ENCODE results near the gene REV3L. TPM values are rescaled to one million over a fixed set of nuclear protein-coding genes. Genes with fewer than 3 reads are reported as not detected.

The REV3L gene
- total RNA-seq, 1 experiment from 2014 or later = 12.8 TPM

DNA sequence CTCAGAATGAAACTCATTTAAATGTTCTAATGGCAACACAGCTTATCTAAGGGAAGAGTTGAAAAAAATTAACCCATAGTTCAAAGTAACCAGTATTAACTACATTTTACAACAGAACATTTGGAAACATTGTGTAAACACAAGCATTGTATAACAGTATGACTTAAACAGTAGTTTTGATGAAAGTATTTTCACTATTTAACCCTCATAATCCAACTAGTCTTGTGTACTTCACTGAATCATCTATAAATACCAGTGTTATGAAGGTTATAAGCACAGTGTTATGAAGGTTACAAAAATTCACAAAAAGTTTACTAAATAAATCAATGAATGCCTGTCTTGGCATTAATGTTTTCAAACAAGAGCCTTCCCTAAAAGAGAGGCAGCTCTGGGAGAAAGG lies 66.5 kb downstream of the REV3L start:
- POLR2A ChIA-PET = no interaction called here

DNA sequence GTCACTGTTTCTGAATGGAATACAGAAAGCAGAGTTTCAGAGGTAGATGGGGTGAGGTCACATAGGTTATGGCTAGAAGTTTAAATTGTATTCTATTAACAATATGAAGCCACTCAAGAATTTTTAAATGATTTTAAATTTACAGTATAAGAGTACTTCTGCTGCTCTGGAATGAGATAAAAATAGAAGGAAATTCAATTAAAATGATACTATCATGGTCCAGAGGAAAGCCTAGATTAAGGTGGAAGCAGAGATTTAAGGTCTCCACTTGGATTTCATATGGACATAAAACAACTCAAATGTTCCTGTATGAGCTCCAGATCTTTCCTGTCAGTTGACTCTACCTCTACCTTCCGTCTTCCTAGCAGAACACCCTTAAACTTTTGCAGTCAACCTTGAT lies 68.6 kb downstream of the REV3L start:
- H3K27me3 ChIP-seq (ENCODE audit: insufficient read depth, low read length) = no peaks in the 10 kb centered on the region
- no peaks in the 10 kb centered on the region for H3K4me1 ChIP-seq (ENCODE audit: control insufficient read depth in 1 of 2, insufficient read depth in 2 of 2, low read length in 2 of 2)
- H4K20me1 ChIP-seq (ENCODE audit: insufficient read depth) = no peaks in the 10 kb centered on the region; the same call in 1 of the 2 replicates
- ATAC-seq (no peak), DNase-seq (ENCODE audit: low read depth, low spot score) (no peak)
- ChIA-PET CTCF (no interaction called here), POLR2A (no interaction called here), RAD21 (ENCODE audit: low non-redundant PET in 1 of 2, low total read pairs in 2 of 2, uncharacterized antibody in 2 of 2, unreplicated experiment in 2 of 2) (no interaction called here)
- intact Hi-C loops (cut with micrococcal nuclease) = no loop called here
- H3K36me3 ChIP-seq (ENCODE audit: control insufficient read depth in 1 of 2, insufficient read depth in 2 of 2, low read length in 2 of 2) = no peaks in the 10 kb centered on the region
- BruUV-seq (replicated peaks) = no TSS peak
- H3K4me3 ChIP-seq (replicated peaks in 1 of 2; ENCODE audit: low read depth in 1 of 2, low read length in 2 of 2) = no peak overlapping the region
- no peak overlapping the region for H2AFZ ChIP-seq (ENCODE audit: low read depth, low read length, poor library complexity, severe bottlenecking)
- H3K4me2 ChIP-seq (ENCODE audit: low read length) = no peak overlapping the region
- no peak for TF ChIP-seq RAD21 (IDR thresholded peaks at IDR 0.05; ENCODE audit: low read depth)
- TF ChIP-seq POLR2AphosphoS5 (IDR thresholded peaks at IDR 0.05; ENCODE audit: low read depth, low read length) = no peak
- no peak for TF ChIP-seq SP1 (IDR thresholded peaks at IDR 0.05; ENCODE audit: low read depth)
- no peak for TF ChIP-seq ZFX (IDR thresholded peaks at IDR 0.05)
- TF ChIP-seq TCF7L2 (IDR thresholded peaks at IDR 0.05; ENCODE audit: borderline replicate concordance, extremely low read depth, insufficient read depth, insufficient read length) = no peak
- no peaks in the 10 kb centered on the region for H3K9me3 ChIP-seq (ENCODE audit: control insufficient read depth in 1 of 2, insufficient read depth in 1 of 2, low read depth in 1 of 2, low read length in 2 of 2)
- H3K79me2 ChIP-seq (ENCODE audit: insufficient read depth, low read length) = peaks cover 23% of the 10 kb centered on the region
- no peaks in the 10 kb centered on the region for H3K9me2 ChIP-seq (ENCODE audit: insufficient read depth)
- no peak overlapping the region for H3K27ac ChIP-seq (ENCODE audit: low read depth, low read length)
- no peak overlapping the region for H3K9ac ChIP-seq (ENCODE audit: low read length)

More for the DNA sequence above, 66.5 kb downstream of the REV3L start:
- RAD21 ChIA-PET (ENCODE audit: low non-redundant PET in 1 of 2, low total read pairs in 2 of 2, uncharacterized antibody in 2 of 2, unreplicated experiment in 2 of 2) = no interaction called here
- H3K9me3 ChIP-seq (ENCODE audit: control insufficient read depth in 1 of 2, insufficient read depth in 1 of 2, low read depth in 1 of 2, low read length in 2 of 2) = no peaks in the 10 kb centered on the region
- BruUV-seq (replicated peaks) = no TSS peak
- H3K9ac ChIP-seq (ENCODE audit: low read length) = no peak overlapping the region
- no peak overlapping the region for H2AFZ ChIP-seq (ENCODE audit: low read depth, low read length, poor library complexity, severe bottlenecking)
- H3K27ac ChIP-seq (ENCODE audit: low read depth, low read length) = no peak overlapping the region
- no peak overlapping the region for H3K4me3 ChIP-seq (replicated peaks in 1 of 2; ENCODE audit: low read depth in 1 of 2, low read length in 2 of 2)
- H3K4me1 ChIP-seq (ENCODE audit: control insufficient read depth in 1 of 2, insufficient read depth in 2 of 2, low read length in 2 of 2) = no peaks in the 10 kb centered on the region
- H4K20me1 ChIP-seq (ENCODE audit: insufficient read depth) = no peaks in the 10 kb centered on the region; the same call in 1 of the 2 replicates
- CTCF ChIA-PET = no interaction called here
- H3K36me3 ChIP-seq (ENCODE audit: control insufficient read depth in 1 of 2, insufficient read depth in 2 of 2, low read length in 2 of 2) = no peaks in the 10 kb centered on the region
- ATAC-seq = no peak
- H3K79me2 ChIP-seq (ENCODE audit: insufficient read depth, low read length) = peaks cover 34% of the 10 kb centered on the region
- DNase-seq (ENCODE audit: low read depth, low spot score) = no peak
- H3K9me2 ChIP-seq (ENCODE audit: insufficient read depth) = no peaks in the 10 kb centered on the region
- no peak overlapping the region for H3K4me2 ChIP-seq (ENCODE audit: low read length)
- H3K27me3 ChIP-seq (ENCODE audit: insufficient read depth, low read length) = no peaks in the 10 kb centered on the region
- TF ChIP-seq ELF1 (IDR thresholded peaks at IDR 0.05; ENCODE audit: borderline replicate concordance, low read depth) = no peak
- no peak for TF ChIP-seq CBX3 (IDR thresholded peaks at IDR 0.05; ENCODE audit: low read depth)
- no peak for TF ChIP-seq ZNF274 (IDR thresholded peaks at IDR 0.05; ENCODE audit: low read depth, low read length)
- no peak for TF ChIP-seq CEBPB (IDR thresholded peaks at IDR 0.05; ENCODE audit: low read depth)
- no peak for TF ChIP-seq EGR1 (IDR thresholded peaks at IDR 0.05; ENCODE audit: low read depth)
- TF ChIP-seq, protein P1, sequence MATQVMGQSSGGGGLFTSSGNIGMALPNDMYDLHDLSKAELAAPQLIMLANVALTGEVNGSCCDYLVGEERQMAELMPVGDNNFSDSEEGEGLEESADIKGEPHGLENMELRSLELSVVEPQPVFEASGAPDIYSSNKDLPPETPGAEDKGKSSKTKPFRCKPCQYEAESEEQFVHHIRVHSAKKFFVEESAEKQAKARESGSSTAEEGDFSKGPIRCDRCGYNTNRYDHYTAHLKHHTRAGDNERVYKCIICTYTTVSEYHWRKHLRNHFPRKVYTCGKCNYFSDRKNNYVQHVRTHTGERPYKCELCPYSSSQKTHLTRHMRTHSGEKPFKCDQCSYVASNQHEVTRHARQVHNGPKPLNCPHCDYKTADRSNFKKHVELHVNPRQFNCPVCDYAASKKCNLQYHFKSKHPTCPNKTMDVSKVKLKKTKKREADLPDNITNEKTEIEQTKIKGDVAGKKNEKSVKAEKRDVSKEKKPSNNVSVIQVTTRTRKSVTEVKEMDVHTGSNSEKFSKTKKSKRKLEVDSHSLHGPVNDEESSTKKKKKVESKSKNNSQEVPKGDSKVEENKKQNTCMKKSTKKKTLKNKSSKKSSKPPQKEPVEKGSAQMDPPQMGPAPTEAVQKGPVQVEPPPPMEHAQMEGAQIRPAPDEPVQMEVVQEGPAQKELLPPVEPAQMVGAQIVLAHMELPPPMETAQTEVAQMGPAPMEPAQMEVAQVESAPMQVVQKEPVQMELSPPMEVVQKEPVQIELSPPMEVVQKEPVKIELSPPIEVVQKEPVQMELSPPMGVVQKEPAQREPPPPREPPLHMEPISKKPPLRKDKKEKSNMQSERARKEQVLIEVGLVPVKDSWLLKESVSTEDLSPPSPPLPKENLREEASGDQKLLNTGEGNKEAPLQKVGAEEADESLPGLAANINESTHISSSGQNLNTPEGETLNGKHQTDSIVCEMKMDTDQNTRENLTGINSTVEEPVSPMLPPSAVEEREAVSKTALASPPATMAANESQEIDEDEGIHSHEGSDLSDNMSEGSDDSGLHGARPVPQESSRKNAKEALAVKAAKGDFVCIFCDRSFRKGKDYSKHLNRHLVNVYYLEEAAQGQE (IDR thresholded peaks at IDR 0.05; ENCODE audit: low read depth) = no peak
- intact Hi-C loops (cut with micrococcal nuclease) = no loop called here
